ENCODE measurements around the gene CAPN8.

DNA sequence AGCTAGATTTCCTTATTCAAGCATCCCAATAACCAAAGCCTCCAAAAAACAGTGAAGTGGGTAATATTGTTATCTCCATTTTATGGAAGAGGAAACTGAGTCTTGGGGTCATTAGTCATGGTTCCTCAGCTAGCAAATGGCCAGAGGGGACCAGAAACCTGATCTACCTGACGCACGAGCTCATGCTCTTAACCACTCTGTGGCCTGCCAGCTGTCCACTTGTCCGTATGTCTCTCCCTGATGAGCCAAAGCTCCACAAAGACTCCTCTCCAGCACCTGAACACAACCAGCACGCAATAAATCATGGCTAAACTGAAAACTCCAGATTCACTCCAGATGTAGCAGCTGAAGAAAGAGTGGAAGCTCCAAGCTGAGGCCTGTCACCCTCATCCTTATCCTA lies 5.8 kb downstream of the CAPN8 start:
- TF ChIP-seq CTCF (IDR thresholded peaks at IDR 0.05 in 2 of 3, conservative IDR thresholded peaks at IDR 0.05 in 1 of 3; ENCODE audit: borderline replicate concordance in 1 of 3, insufficient read depth in 1 of 3, low read depth in 2 of 3, low read length in 2 of 3): no peak
- no peak for TF ChIP-seq REST (IDR thresholded peaks at IDR 0.05; ENCODE audit: low read depth)
- no peak for TF ChIP-seq POLR2AphosphoS5 (IDR thresholded peaks at IDR 0.05; ENCODE audit: low read depth, low read length)
- no peak for TF ChIP-seq POLR2A (IDR thresholded peaks at IDR 0.05; ENCODE audit: borderline replicate concordance, extremely low read depth, insufficient read depth, insufficient read length)
- TF ChIP-seq RAD21 (IDR thresholded peaks at IDR 0.05; ENCODE audit: low read depth): no peak
- TF ChIP-seq YY1 (IDR thresholded peaks at IDR 0.05; ENCODE audit: extremely low read depth, insufficient replicate concordance, low read depth, low read length): no peak
- TF ChIP-seq EZH2phosphoT487 (IDR thresholded peaks at IDR 0.05; ENCODE audit: borderline replicate concordance): no peak
- no peak for TF ChIP-seq EZH2 (IDR thresholded peaks at IDR 0.05)
